K562 (cell line): Measurements from ENCODE around the gene RAB38. TPM values are rescaled to one million over a fixed set of nuclear protein-coding genes. Genes with fewer than 3 reads are reported as not detected.

Source experiments
- ATAC-seq: fragments of 200-7000 bp; cut with Tn5 transposase; 3 replicates; pipeline ENCODE4 v1.9.1; 2020; ENCODE audit warnings: moderate library complexity
- BruUV-seq: library from RNA; stranded (reverse); fragments of 400-500 nt; replicated peaks from 2 replicates; lab custom pipeline; 2021; lab: Mats Ljungman, UMichigan
- CTCF ChIA-PET: fragments of 300-600 bp; formaldehyde crosslinking; extraction: SDS; loops from one replicate; lab custom pipeline; 2021; ENCODE audit warnings: low intra/inter-chr PET ratio; lab: Yijun Ruan, JAX
- POLR2A ChIA-PET: fragments of 300-600, 350-650 bp; sonication (Branson Sonifier 250); formaldehyde crosslinking; extraction: SDS; loops from one replicate; lab custom pipeline; 2021; ENCODE audit warnings: antibody characterized with exemption, inconsistent platforms; lab: Yijun Ruan, JAX
- DNase-seq, 4 experiments: peaks; one replicate each; pipeline versions ENCODE4 v3.0.0 to v3.0.0-alpha.2; 2011 to 2018; ENCODE audit warnings: low spot score in 3 of 4, mixed read lengths in 3 of 4; ENCODE audit errors: extremely low read depth in 1 of 4
- FAIRE-seq: peaks from 2 replicates; lab custom pipeline; 2011; peaks lifted over from hg19 to GRCh38; lab: Jason Lieb, UNC
- H2AFZ ChIP-seq: 2 replicates; pipeline ENCODE4 v1.6.0; 2011; ENCODE audit warnings: low read depth, low read length, control low read depth, inconsistent platforms
- H3K27ac ChIP-seq: fragments of 200-600 bp; 3 replicates; pipeline ENCODE4 v1.8.0; 2011; ENCODE audit warnings: low read depth, mild to moderate bottlenecking, control low read depth, inconsistent platforms, low read length, moderate library complexity, mixed read lengths; ENCODE audit errors: extremely low read depth
- H3K27me3 ChIP-seq, 2 experiments: fragments of 300-600 bp in 1 of 2; 2 replicates in 1 of 2; 3 replicates in 1 of 2; pipeline versions ENCODE4 v1.6.0 to v1.8.0; 2011; ENCODE audit warnings: inconsistent platforms in 2 of 2, low read length in 2 of 2, mild to moderate bottlenecking in 1 of 2, mixed read lengths in 1 of 2, moderate library complexity in 1 of 2; ENCODE audit not compliant: control insufficient read depth in 2 of 2, insufficient read depth in 2 of 2
- H3K36me3 ChIP-seq: fragments of 300-600 bp; 3 replicates; pipeline ENCODE4 v1.8.0; 2011; ENCODE audit warnings: mild to moderate bottlenecking, low read length, inconsistent platforms; ENCODE audit not compliant: control insufficient read depth, insufficient read depth
- H3K4me1 ChIP-seq, 2 experiments: fragments of 200-600 bp in 1 of 2; replicated peaks in 1 of 2; 2 replicates in 1 of 2; 3 replicates in 1 of 2; pipeline versions ENCODE4 v1.5.1 to v1.8.0; 2011; ENCODE audit warnings: inconsistent platforms in 2 of 2, low read length in 2 of 2, mild to moderate bottlenecking in 1 of 2, mixed read lengths in 1 of 2, moderate library complexity in 1 of 2; ENCODE audit not compliant: control insufficient read depth in 2 of 2, insufficient read depth in 2 of 2
- H3K4me2 ChIP-seq: 2 replicates; pipeline ENCODE4 v1.6.1; 2011; ENCODE audit warnings: low read length, control low read depth, inconsistent platforms, mixed read lengths; ENCODE audit not compliant: insufficient read depth
- H3K4me3 ChIP-seq: fragments of 200-600 bp; sonication (generic), shearing (Covaris generic); 2 replicates; pipeline ENCODE4 v1.5.1; 2016; ENCODE audit warnings: control low read depth, inconsistent platforms
- H3K79me2 ChIP-seq: fragments of 200-600 bp; 3 replicates; pipeline ENCODE4 v1.8.0; 2011; ENCODE audit warnings: low read length, inconsistent platforms; ENCODE audit not compliant: control insufficient read depth, insufficient read depth
- H3K9ac ChIP-seq, 2 experiments: 2 replicates each; pipeline versions ENCODE4 v1.6.0 to v1.6.1; 2011; ENCODE audit warnings: low read depth in 2 of 2, low read length in 2 of 2, control low read depth in 1 of 2, inconsistent platforms in 1 of 2, mild to moderate bottlenecking in 1 of 2, mixed read lengths in 1 of 2; ENCODE audit not compliant: insufficient read depth in 1 of 2
- H3K9me1 ChIP-seq: one replicate; pipeline ENCODE4 v1.6.0; 2011; ENCODE audit warnings: inconsistent platforms, mild to moderate bottlenecking, low read length, moderate library complexity; ENCODE audit not compliant: control insufficient read depth, insufficient read depth
- H3K9me3 ChIP-seq: replicated peaks from 2 replicates; pipeline ENCODE4 v1.5.1; 2011; ENCODE audit warnings: low read depth, low read length, inconsistent platforms; ENCODE audit not compliant: control insufficient read depth, insufficient read depth
- H4K20me1 ChIP-seq: replicated peaks from 2 replicates; pipeline ENCODE4 v1.6.1; 2011; ENCODE audit warnings: low read length, inconsistent platforms, mixed read lengths; ENCODE audit not compliant: control insufficient read depth, insufficient read depth
- JUN ChIP-seq, 2 experiments: sonication (generic) in 1 of 2; formaldehyde crosslinking in 1 of 2; IDR thresholded peaks; 2 replicates each; pipeline versions ENCODE4 v1.6.1 to v1.8.0; 2012 to 2022; ENCODE audit warnings: borderline replicate concordance in 2 of 2, mild to moderate bottlenecking in 2 of 2, improper control_type of control experiment in 1 of 2, low read depth in 1 of 2, low read length in 1 of 2, missing genetic modification reagents in 1 of 2
- MEIS2 ChIP-seq: fragments of 450-650 bp; IDR thresholded peaks from 2 replicates; pipeline ENCODE4 v1.6.1; 2014; ENCODE audit warnings: mild to moderate bottlenecking; ENCODE audit not compliant: partially characterized antibody
- NCOA2 ChIP-seq, 2 experiments: fragments of 450-650 bp; IDR thresholded peaks; 2 replicates each; pipeline ENCODE4 v1.6.1; 2018; ENCODE audit warnings: mild to moderate bottlenecking in 2 of 2, moderate library complexity in 1 of 2; ENCODE audit not compliant: partially characterized antibody in 2 of 2
- POLR3G ChIP-seq: IDR thresholded peaks from 2 replicates; pipeline ENCODE4 v1.6.1; 2011; ENCODE audit not compliant: insufficient read length, insufficient replicate concordance; ENCODE audit errors: extremely low read depth
- SMAD2 ChIP-seq: fragments of 150-350 bp; IDR thresholded peaks from 2 replicates; pipeline ENCODE4 v1.6.1; 2014; ENCODE audit warnings: low read depth, mild to moderate bottlenecking, low read length
- ZFP91 ChIP-seq: sonication (generic); formaldehyde crosslinking; IDR thresholded peaks from 2 replicates; pipeline ENCODE4 v1.8.0; 2022; ENCODE audit warnings: mild to moderate bottlenecking, missing genetic modification reagents
- ZNF398 ChIP-seq: fragments of 250-450 bp; sonication (Bioruptor Pico); IDR thresholded peaks from 2 replicates; pipeline ENCODE4 v1.8.0; 2021; ENCODE audit warnings: moderate library complexity, mild to moderate bottlenecking, inconsistent platforms
- ZNF445 ChIP-seq: fragments of 250-450 bp; sonication (Bioruptor Pico); IDR thresholded peaks from 2 replicates; pipeline ENCODE4 v1.4.0; 2020; ENCODE audit warnings: low read depth, mild to moderate bottlenecking, moderate library complexity
- WGBS: fragments of 100-300 bp; shearing (Covaris generic); methylation state at CpG from one replicate; pipeline ENCODE4 v1.1.6; 2016; ENCODE audit warnings: low coverage, mixed read lengths; ENCODE audit not compliant: insufficient coverage; ENCODE audit errors: missing lambda C conversion rate; 5-methylcytosine and 5-hydroxymethylcytosine counted together
- in situ Hi-C: fragments of 300-500 bp; cut with MboI; formaldehyde crosslinking; loops from 4 replicates; pipeline ENCODE4 v1.15.0; 2018; ENCODE audit warnings: inconsistent platforms, mixed read lengths
- intact Hi-C: fragments of 100-400 bp; cut with micrococcal nuclease; formaldehyde crosslinking; loops from 2 replicates; pipeline ENCODE4 v1.14.2; 2022
- polyA plus RNA-seq, 8 experiments: library from polyadenylated mRNA; depleted of rRNA in 4 of 8; stranded (reverse) in 5 of 8; unstranded in 3 of 8; fragments of >200 nt; fragmentation: Nextera tagmentation in 2 of 8; fragmentation: Illumina TruSeq in 1 of 8; extraction: Ambion mirVana in 2 of 8; extraction: Trizol in 1 of 8; gene quantifications; 2 replicates each; pipeline versions ENCODE4 v1.2.1 to v1.2.3, GENCODE V29; 2011 to 2014; ENCODE audit warnings: inconsistent platforms in 1 of 8, missing spikeins in 1 of 8
- total RNA-seq, 7 experiments: library from RNA; depleted of rRNA in 6 of 7; stranded (reverse); fragments of >200 nt in 6 of 7; fragmentation: Illumina TruSeq in 2 of 7; extraction: Trizol in 2 of 7; gene quantifications; 2 replicates each; pipeline versions ENCODE4 v1.2.1 to v1.2.3, GENCODE V29; 2011 to 2021; ENCODE audit warnings: low replicate concordance in 1 of 7
- TF ChIP-seq, protein P1 (sequence below): fragments of 250-450 bp; sonication (Bioruptor Pico); IDR thresholded peaks from 2 replicates; pipeline ENCODE4 v1.5.0; 2021; ENCODE audit warnings: mild to moderate bottlenecking, moderate library complexity

The RAB38 gene
- total and polyA plus RNA-seq, 9 of the 15 experiments (the other 6 are each of a cell fraction or from before 2014, with no cell fraction given), result 0.59 to 2.9 (median 2.2) TPM

GRCh38 chr11:88146106-88146505, 29.1 kb downstream of the RAB38 start:
- ChIA-PET CTCF (no interaction called here), POLR2A (no interaction called here)
- ATAC-seq (no peak), DNase-seq (no peak), FAIRE-seq (no peak)
- 11% methylated on average over 1 of the region's 1 CpG for WGBS
- intact Hi-C loops (no loop called here), in situ Hi-C loops (no loop called here)
- BruUV-seq, result no TSS peak
- Histone ChIP-seq H3K4me1 (no peaks in the 10 kb centered on the region), H3K27ac (no peak overlapping the region), H3K27me3 (no peaks in the 10 kb centered on the region), H4K20me1 (no peaks in the 10 kb centered on the region), H3K36me3 (no peaks in the 10 kb centered on the region), H3K79me2 (no peaks in the 10 kb centered on the region), H3K9me3 (no peaks in the 10 kb centered on the region), H2AFZ (no peak overlapping the region), H3K4me2 (no peak overlapping the region), H3K9me1 (no peaks in the 10 kb centered on the region), H3K4me3 (no peak overlapping the region), H3K9ac (no peak overlapping the region)
- TF ChIP-seq SMAD2 (no peak), NCOA2 (IDR thresholded peaks at IDR 0.05; ENCODE audit: partially characterized antibody in 2 of 2) (no peak), JUN (IDR thresholded peaks at IDR 0.05; ENCODE audit: borderline replicate concordance, low read depth, low read length) (no peak), JUN (CRISPR knock-in tag; IDR thresholded peaks at IDR 0.05; ENCODE audit: borderline replicate concordance) (no peak), ZFP91 (no peak), POLR3G (no peak), ZNF398 (CRISPR knock-in tag) (no peak), ZNF445 (CRISPR knock-in tag) (no peak), MEIS2 (no peak)
- TF ChIP-seq, protein P1, sequence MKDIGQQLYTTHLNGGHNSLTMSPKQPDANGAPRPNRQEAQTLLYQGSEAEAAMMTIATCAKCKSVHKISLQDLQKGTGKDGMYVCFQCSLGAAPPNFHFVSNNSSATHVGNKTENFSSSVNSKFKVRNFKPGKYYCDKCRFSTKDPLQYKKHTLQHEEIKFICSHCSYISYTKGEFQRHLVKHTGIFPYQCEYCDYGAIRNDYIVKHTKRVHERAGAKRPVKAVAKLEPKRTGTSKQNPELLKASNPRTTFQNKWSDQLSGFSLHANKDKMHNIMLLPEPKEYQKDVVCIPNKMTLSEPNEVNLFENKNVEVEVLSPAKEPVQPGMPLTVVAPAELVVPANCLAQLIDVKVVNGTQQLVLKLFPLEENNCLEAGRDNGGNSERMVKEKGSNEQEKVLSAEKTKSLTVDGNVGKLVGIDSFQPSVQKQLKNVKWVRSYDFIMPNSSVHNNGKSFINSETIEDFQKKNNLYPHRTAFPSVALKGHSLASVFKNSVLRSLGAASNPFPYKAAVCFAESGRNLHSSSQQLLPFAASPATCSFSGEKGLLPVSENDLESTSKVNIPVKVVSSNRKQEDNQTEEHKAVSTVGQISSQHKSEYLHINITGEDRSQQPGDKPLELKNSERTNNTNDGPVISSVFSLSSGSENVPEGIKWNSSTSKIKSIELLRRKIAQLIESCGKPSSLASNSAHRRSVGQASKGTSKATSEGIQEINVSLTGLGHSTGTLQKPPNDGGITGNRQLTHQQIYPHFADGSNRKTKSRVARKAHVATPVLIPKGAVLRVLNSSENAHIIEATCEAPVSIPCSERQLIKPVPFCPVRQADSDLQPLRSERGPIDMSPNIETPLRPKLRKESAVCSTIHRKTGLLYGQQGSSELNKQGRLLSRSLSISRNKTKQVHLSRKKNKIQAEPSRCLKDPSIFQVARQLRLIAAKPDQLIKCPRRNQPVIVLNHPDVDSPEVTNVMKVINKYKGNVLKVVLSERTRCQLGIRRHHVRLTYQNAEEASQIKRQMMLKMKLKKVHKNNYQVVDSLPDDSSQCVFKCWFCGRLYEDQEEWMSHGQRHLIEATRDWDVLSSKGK (CRISPR knock-in tag), result no peak
